K562 (cell line): ENCODE data around the gene THYN1. TPM values are rescaled to one million over a fixed set of nuclear protein-coding genes. Genes with fewer than 3 reads are reported as not detected.
A peak's percentile ranks its signal among the peaks of the same experiment; 100 is the strongest.

Experiments
- BRCA1 ChIP-seq, 2 experiments: fragments of 450-650 bp in 1 of 2; sonication (generic) in 1 of 2; formaldehyde crosslinking in 1 of 2; IDR thresholded peaks; 2 replicates each; pipeline versions ENCODE4 v1.5.0 to v1.6.1; 2017 to 2020; ENCODE audit warnings: mild to moderate bottlenecking in 1 of 2, missing genetic modification reagents in 1 of 2
- E2F6 ChIP-seq, 2 experiments: IDR thresholded peaks; 2 replicates each; pipeline ENCODE4 v1.6.1; 2011; ENCODE audit warnings: borderline replicate concordance in 1 of 2, control low read depth in 1 of 2, low read depth in 1 of 2, low read length in 1 of 2, mild to moderate bottlenecking in 1 of 2, mixed read lengths in 1 of 2, moderate library complexity in 1 of 2; ENCODE audit not compliant: insufficient read depth in 1 of 2, insufficient read length in 1 of 2, poor library complexity in 1 of 2, severe bottlenecking in 1 of 2; ENCODE audit errors: extremely low read depth in 1 of 2
- ELF1 ChIP-seq: fragments of 200-800 bp; sonication (Bioruptor generic); IDR thresholded peaks from 2 replicates; pipeline ENCODE4 v1.6.1; 2016; ENCODE audit warnings: missing genetic modification characterization, missing compliant biosample characterization
- FOS ChIP-seq: IDR thresholded peaks from 3 replicates; pipeline ENCODE4 v1.6.1; 2011; ENCODE audit not compliant: insufficient read length; ENCODE audit errors: extremely low read depth
- HCFC1 ChIP-seq: IDR thresholded peaks from 2 replicates; pipeline ENCODE4 v1.6.1; 2012; ENCODE audit warnings: low read depth, low read length, improper control_type of control experiment
- HDAC1 ChIP-seq, 2 experiments: fragments of 450-650 bp; IDR thresholded peaks; 2 replicates each; pipeline ENCODE4 v1.6.1; 2016 to 2017; ENCODE audit warnings: inconsistent platforms in 1 of 2, mild to moderate bottlenecking in 1 of 2, moderate library complexity in 1 of 2
- HSF4 ChIP-seq: fragments of 250-450 bp; sonication (Bioruptor Pico); IDR thresholded peaks from 2 replicates; pipeline ENCODE4 v2.1.2; 2022; ENCODE audit warnings: mild to moderate bottlenecking, moderate library complexity, borderline replicate concordance
- LEF1 ChIP-seq: fragments of 450-650 bp; IDR thresholded peaks from 2 replicates; pipeline ENCODE4 v1.6.1; 2016; ENCODE audit warnings: mild to moderate bottlenecking
- OTX1 ChIP-seq: fragments of 450-650 bp; formaldehyde crosslinking; IDR thresholded peaks from 2 replicates; pipeline ENCODE4 v1.4.0; 2022; ENCODE audit warnings: mild to moderate bottlenecking
- PML ChIP-seq: IDR thresholded peaks from 2 replicates; pipeline ENCODE4 v1.6.1; 2012; ENCODE audit warnings: low read length, inconsistent platforms
- POLR2AphosphoS2 ChIP-seq: IDR thresholded peaks from 2 replicates; pipeline ENCODE4 v1.6.1; 2012; ENCODE audit warnings: low read length, improper control_type of control experiment
- POLR2AphosphoS5 ChIP-seq: IDR thresholded peaks from 2 replicates; pipeline ENCODE4 v1.6.1; 2011; ENCODE audit warnings: mild to moderate bottlenecking, low read depth, low read length, moderate library complexity; ENCODE audit not compliant: control insufficient read depth, insufficient read depth
- POLR2B ChIP-seq: fragments of 450-650 bp; IDR thresholded peaks from 2 replicates; pipeline ENCODE4 v1.6.1; 2018; ENCODE audit warnings: low read depth; ENCODE audit not compliant: partially characterized antibody
- PRDM10 ChIP-seq: fragments of 450-650 bp; IDR thresholded peaks from 2 replicates; pipeline ENCODE4 v1.6.1; 2018; ENCODE audit not compliant: partially characterized antibody
- PRPF4 ChIP-seq: fragments of 200-400 bp; formaldehyde crosslinking; IDR thresholded peaks from one replicate; pipeline ENCODE4 v1.6.1; 2017; ENCODE audit warnings: low read length, low read depth, mild to moderate bottlenecking; ENCODE audit not compliant: insufficient read depth, poor library complexity, severe bottlenecking
- RAD21 ChIP-seq, 2 experiments: fragments of 250-450 bp in 1 of 2; fragments of 450-650 bp in 1 of 2; sonication (Bioruptor Pico) in 1 of 2; formaldehyde crosslinking in 1 of 2; IDR thresholded peaks in 1 of 2; conservative IDR thresholded peaks in 1 of 2; 2 replicates each; pipeline versions ENCODE4 v1.4.0 to v1.8.0; 2020 to 2022; ENCODE audit warnings: mild to moderate bottlenecking in 2 of 2, moderate library complexity in 1 of 2
- STAT5A ChIP-seq: IDR thresholded peaks from 2 replicates; pipeline ENCODE4 v1.6.1; 2012; ENCODE audit warnings: low read length, inconsistent platforms, borderline replicate concordance
- ZBTB34 ChIP-seq: fragments of 250-450 bp; sonication (Bioruptor Pico); IDR thresholded peaks from 2 replicates; pipeline ENCODE4 v1.8.0; 2021; ENCODE audit warnings: mild to moderate bottlenecking, moderate library complexity
- ZNF212 ChIP-seq: fragments of 450-650 bp; formaldehyde crosslinking; IDR thresholded peaks from 2 replicates; pipeline ENCODE4 v1.4.0; 2020; ENCODE audit warnings: mild to moderate bottlenecking
- ZNF282 ChIP-seq: sonication (generic); formaldehyde crosslinking; IDR thresholded peaks from 2 replicates; pipeline ENCODE4 v1.8.1; 2023; ENCODE audit warnings: missing genetic modification reagents
- ZNF384 ChIP-seq: IDR thresholded peaks from 2 replicates; pipeline ENCODE4 v1.6.1; 2012; ENCODE audit warnings: low read depth, low read length, improper control_type of control experiment
- polyA plus RNA-seq, 8 experiments: library from polyadenylated mRNA; depleted of rRNA in 4 of 8; stranded (reverse) in 5 of 8; unstranded in 3 of 8; fragments of >200 nt; fragmentation: Nextera tagmentation in 2 of 8; fragmentation: Illumina TruSeq in 1 of 8; extraction: Ambion mirVana in 2 of 8; extraction: Trizol in 1 of 8; gene quantifications; 2 replicates each; pipeline versions ENCODE4 v1.2.1 to v1.2.3, GENCODE V29; 2011 to 2014; ENCODE audit warnings: inconsistent platforms in 1 of 8, missing spikeins in 1 of 8
- total RNA-seq, 7 experiments: library from RNA; depleted of rRNA in 6 of 7; stranded (reverse); fragments of >200 nt in 6 of 7; fragmentation: Illumina TruSeq in 2 of 7; extraction: Trizol in 2 of 7; gene quantifications; 2 replicates each; pipeline versions ENCODE4 v1.2.1 to v1.2.3, GENCODE V29; 2011 to 2021; ENCODE audit warnings: low replicate concordance in 1 of 7

THYN1 gene
- total and polyA plus RNA-seq, 9 of the 15 experiments (the other 6 are each of a cell fraction or from before 2014, with no cell fraction given), result 54.9 to 279 (median 104) TPM

DNA sequence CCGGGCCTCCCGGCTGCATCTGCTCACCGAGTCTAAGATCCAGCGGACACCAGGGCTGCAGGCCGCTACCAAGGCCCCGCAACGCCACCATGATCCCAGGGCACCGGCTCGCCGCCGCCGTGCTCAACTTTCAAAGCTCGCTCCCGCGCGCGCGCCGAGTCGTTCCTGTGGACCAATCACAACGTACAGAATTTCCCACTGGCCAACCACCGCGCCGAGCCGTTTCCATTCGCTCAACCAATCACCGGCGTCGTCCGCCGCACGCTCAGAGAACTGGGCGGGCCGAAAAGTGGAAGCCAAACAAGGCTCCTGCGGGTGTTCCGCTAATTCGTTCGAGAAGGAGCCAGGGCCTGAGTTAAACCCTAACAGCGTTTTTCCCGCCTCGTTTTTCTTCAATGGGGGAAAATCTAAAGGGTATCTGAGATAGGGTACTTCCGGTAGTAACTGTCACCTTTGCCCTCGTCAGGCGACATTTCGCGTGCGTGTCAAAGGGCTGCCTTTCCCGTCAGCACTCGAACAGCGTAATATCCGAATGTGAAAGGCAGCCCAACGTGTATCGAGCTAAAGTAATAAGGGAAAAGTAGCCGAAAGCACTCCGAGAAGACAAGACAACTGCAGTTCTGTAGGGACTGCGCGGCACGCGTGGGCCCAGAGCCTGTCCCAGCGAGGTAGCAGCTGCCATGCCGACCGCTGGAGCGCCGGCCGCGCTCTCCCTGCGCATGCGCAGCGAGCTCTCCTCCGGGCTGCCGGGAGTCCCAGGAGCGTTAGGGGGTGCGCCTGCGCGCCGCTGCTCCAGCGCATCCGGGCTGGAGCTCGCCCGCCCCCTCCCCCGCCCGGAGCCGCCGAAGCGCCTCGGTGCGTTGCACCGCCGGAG is 29.1 kb downstream of the THYN1 start, which contains the start of the genes NCAPD3 and VPS26B (continued):
- TF ChIP-seq ZBTB34 (CRISPR knock-in tag), result no peak
- no peak for TF ChIP-seq ZNF212 (CRISPR knock-in tag)
- 0 out of 2 replicates have a peak, but pooled peaks have one; percentile 36 for TF ChIP-seq OTX1
- TF ChIP-seq POLR2AphosphoS5, result peak; percentile 89
- TF ChIP-seq POLR2AphosphoS2, result no peak
- 0 out of 4 replicates have a peak, but pooled peaks of 1 of the 2 experiments have one; percentile 8 for TF ChIP-seq RAD21 (CRISPR knock-in tag; conservative IDR thresholded peaks at IDR 0.05 in 1 of 2, IDR thresholded peaks at IDR 0.05 in 1 of 2)
- TF ChIP-seq PRPF4, result no peak
- peak in 1 of 2 experiments; percentile 97; a peak in 2 of 4 replicates for TF ChIP-seq HDAC1 (IDR thresholded peaks at IDR 0.05)
- no peak for TF ChIP-seq PRDM10
- TF ChIP-seq LEF1, result no peak
- TF ChIP-seq ZNF384, result no peak
- no peak for TF ChIP-seq ZNF282 (CRISPR knock-in tag)
- TF ChIP-seq ELF1 (tag), result peak; percentile 45
- peak; percentile 80 to 91 for TF ChIP-seq E2F6 (IDR thresholded peaks at IDR 0.05; ENCODE audit: borderline replicate concordance in 1 of 2, extremely low read depth in 1 of 2, insufficient read depth in 1 of 2, insufficient read length in 1 of 2, low read depth in 1 of 2, low read length in 1 of 2, poor library complexity in 1 of 2, severe bottlenecking in 1 of 2)
- TF ChIP-seq PML, result peak; percentile 91
- no peak for TF ChIP-seq STAT5A
- TF ChIP-seq HSF4 (CRISPR knock-in tag), result no peak
- TF ChIP-seq HCFC1, result peak; percentile 29
- peak; percentile 97 for TF ChIP-seq POLR2B
- no peak for TF ChIP-seq BRCA1 (IDR thresholded peaks at IDR 0.05)
- no peak for TF ChIP-seq BRCA1 (CRISPR knock-in tag; IDR thresholded peaks at IDR 0.05)
- TF ChIP-seq FOS, result peak; percentile 94
